CD4-positive, alpha-beta T cell treated with Interleukin-1 beta for 1 hour (primary cell): Measurements from ENCODE around the gene NR5A1.

Experiments used
- DNase-seq, 2 donors: peaks; one replicate each; pipeline ENCODE4 v3.0.0-alpha.2; 2020 to 2022

NR5A1 gene

GRCh38 chr9:124498040-124498439 lies 9.2 kb downstream of the NR5A1 start:
- DNase-seq, result no peak

- no peak for DNase-seq
Observed at GRCh38 chr9:124497441-124497840, 9.8 kb downstream of the NR5A1 start.

GRCh38 chr9:124496463-124496862 lies 10.7 kb downstream of the NR5A1 start:
- no peak for DNase-seq

GRCh38 chr9:124496075-124496449 lies 11.1 kb downstream of the NR5A1 start:
- no peak for DNase-seq

GRCh38 chr9:124495126-124496074 lies 11.8 kb downstream of the NR5A1 start:
- no peak for DNase-seq

GRCh38 chr9:124493794-124494479 lies 13.3 kb downstream of the NR5A1 start:
- DNase-seq, result no peak

GRCh38 chr9:124493218-124493617 lies 14.0 kb downstream of the NR5A1 start:
- no peak for DNase-seq

- DNase-seq, result no peak
Observed at GRCh38 chr9:124492818-124493217, 14.4 kb downstream of the NR5A1 start.

- no peak for DNase-seq
Observed at GRCh38 chr9:124491049-124491975, 15.9 kb downstream of the NR5A1 start.

- DNase-seq, result no peak
Observed at GRCh38 chr9:124490004-124490403, 17.2 kb downstream of the NR5A1 start.

GRCh38 chr9:124489222-124489621 lies 18.0 kb downstream of the NR5A1 start:
- DNase-seq, result no peak

GRCh38 chr9:124488641-124489210 lies 18.5 kb downstream of the NR5A1 start:
- no peak for DNase-seq

- DNase-seq, result no peak
Observed at GRCh38 chr9:124487260-124488182, 19.7 kb downstream of the NR5A1 start.

GRCh38 chr9:124486778-124487259 lies 20.4 kb downstream of the NR5A1 start:
- no peak for DNase-seq

GRCh38 chr9:124485936-124486335 lies 21.3 kb downstream of the NR5A1 start:
- no peak for DNase-seq

- no peak for DNase-seq
Observed at GRCh38 chr9:124485201-124485600, 22.0 kb downstream of the NR5A1 start.

- no peak for DNase-seq
Observed at GRCh38 chr9:124483481-124483880, 23.7 kb downstream of the NR5A1 start.

- DNase-seq, result no peak
Observed at GRCh38 chr9:124482431-124483031, 24.7 kb downstream of the NR5A1 start.

GRCh38 chr9:124481115-124481514 lies 26.1 kb downstream of the NR5A1 start:
- DNase-seq, result no peak

- no peak for DNase-seq
Observed at GRCh38 chr9:124480621-124480981, 26.6 kb downstream of the NR5A1 start.
